Measurements from ENCODE around the gene LMF1.

- TF ChIP-seq CTCF (IDR thresholded peaks at IDR 0.05): no peak
- no peak for TF ChIP-seq POLR2AphosphoS5 (IDR thresholded peaks at IDR 0.05)
Observed at GRCh38 chr16:853306-853705, 117.5 kb downstream of the LMF1 start.
